Lung (tissue), 12 donors: ENCODE results near the gene SPDYE1. TPM values are rescaled to one million over a fixed set of nuclear protein-coding genes. Genes with fewer than 3 reads are reported as not detected.
"Not testable (repeated sequence)": the region's sequence is repeated elsewhere in the genome, so short reads cannot be mapped to it uniquely, and the experiment has no call there.

ENCODE experiments used
- ATAC-seq: fragments of 200-7000 bp; cut with Tn5 transposase; one replicate; pipeline ENCODE4 v1.9.1; 2020; ENCODE audit warnings: moderate number of reproducible peaks; ENCODE audit not compliant: insufficient read depth, low FRiP score
- DNase-seq, 3 donors: peaks; one replicate each; pipeline ENCODE4 v3.0.0-alpha.2; 2013 to 2017
- H3K27ac ChIP-seq, 2 donors: one replicate each; pipeline ENCODE4 v1.5.1; 2013; ENCODE audit warnings: mild to moderate bottlenecking in 2 of 2, moderate library complexity in 2 of 2, control low read depth in 1 of 2, inconsistent platforms in 1 of 2, low read depth in 1 of 2, low read length in 1 of 2
- H3K27me3 ChIP-seq, 3 donors: one replicate each; pipeline ENCODE4 v1.5.1; 2013; ENCODE audit warnings: low read length in 2 of 3; ENCODE audit not compliant: control insufficient read depth in 3 of 3, insufficient read depth in 3 of 3
- H3K36me3 ChIP-seq, 4 donors: one replicate each; pipeline ENCODE4 v1.5.1; 2013; ENCODE audit warnings: low read length in 4 of 4, mild to moderate bottlenecking in 1 of 4, moderate library complexity in 1 of 4; ENCODE audit not compliant: control insufficient read depth in 4 of 4, insufficient read depth in 4 of 4
- H3K4me1 ChIP-seq, 5 donors: one replicate each; pipeline ENCODE4 v1.5.1; 2013; ENCODE audit warnings: low read length in 5 of 5, mild to moderate bottlenecking in 2 of 5, moderate library complexity in 1 of 5; ENCODE audit not compliant: control insufficient read depth in 5 of 5, insufficient read depth in 5 of 5
- H3K4me3 ChIP-seq: one replicate; pipeline ENCODE4 v1.5.1; 2013; ENCODE audit warnings: mild to moderate bottlenecking, control low read depth, moderate library complexity
- H3K9ac ChIP-seq, 2 donors: one replicate each; pipeline ENCODE4 v1.5.1; 2013; ENCODE audit warnings: low read length in 2 of 2, control low read depth in 1 of 2; ENCODE audit not compliant: insufficient read depth in 1 of 2
- H3K9me3 ChIP-seq, 4 donors: one replicate each; pipeline ENCODE4 v1.5.1; 2013; ENCODE audit warnings: low read length in 3 of 4, mild to moderate bottlenecking in 1 of 4, moderate library complexity in 1 of 4; ENCODE audit not compliant: control insufficient read depth in 4 of 4, insufficient read depth in 3 of 4
- CTCF ChIP-seq: IDR thresholded peaks from 2 replicates; pipeline ENCODE4 v1.5.1; 2012; ENCODE audit warnings: mild to moderate bottlenecking; ENCODE audit errors: control extremely low read depth, extremely low read depth
- WGBS, 2 donors: extraction: QIAGEN DNeasy Blood & Tissue Kit; methylation state at CpG; one replicate each; pipeline ENCODE4 v1.1.7; 2013; 5-methylcytosine and 5-hydroxymethylcytosine counted together
- polyA plus RNA-seq, 2 donors: library from polyadenylated mRNA; stranded (reverse); fragments of 200-250 nt; gene quantifications; one replicate each; pipeline ENCODE4 v1.2.1, GENCODE V29; 2013
- total RNA-seq, 2 donors: library from RNA; depleted of rRNA in 1 of 2; stranded (reverse); fragments of >200 nt in 1 of 2; gene quantifications; one replicate each; pipeline ENCODE4 v1.2.1, GENCODE V29; 2014 to 2021
- donor health status: control.
- donor health status: control.
- donor health status: Bipolar disorder and iron deficiency.
- donor health status: healthy.
- donor health status: DM: yes; HTN: yes; CAD: no.

SPDYE1 gene
- total and polyA plus RNA-seq, 4 donors = 0.09 TPM; not detected in 3

DNA sequence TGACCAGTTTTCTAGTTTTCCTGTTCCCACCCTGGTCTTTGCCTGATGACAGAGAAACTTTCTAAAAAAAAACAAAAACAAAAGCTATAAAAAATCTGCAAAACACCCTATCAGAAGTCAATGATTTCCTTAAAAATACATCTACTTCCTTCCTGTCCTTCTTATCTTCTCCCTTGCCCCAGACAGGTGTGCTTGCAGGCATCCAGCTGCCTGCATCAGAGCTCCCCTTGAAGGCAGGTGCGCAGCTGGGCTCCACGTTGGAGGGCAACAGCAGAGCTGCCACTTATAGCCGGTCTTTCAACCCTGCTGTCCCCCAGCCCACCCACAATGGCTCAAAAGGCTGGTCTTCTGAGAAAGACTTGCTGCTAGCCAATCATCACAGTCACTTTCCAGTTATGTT, 41.7 kb upstream of the SPDYE1 start:
- no peak for TF ChIP-seq CTCF
- H3K4me3 ChIP-seq = no peak overlapping the region
- no peak for ATAC-seq
- H3K9me3 ChIP-seq = peaks cover 0 to 2% (median 0%) of the 10 kb centered on the region in 4 donors
- no peak overlapping the region for H3K27ac ChIP-seq
- 70 to 76% methylated on average over 3 of the region's 3 CpGs for WGBS, 2 donors
- H3K4me1 ChIP-seq = no peaks in the 10 kb centered on the region
- DNase-seq = no peak
- H3K27me3 ChIP-seq = no peaks in the 10 kb centered on the region
- H3K9ac ChIP-seq = no peak overlapping the region
- H3K36me3 ChIP-seq = peaks cover 10 to 22% (median 16%) of the 10 kb centered on the region in 4 donors

DNA sequence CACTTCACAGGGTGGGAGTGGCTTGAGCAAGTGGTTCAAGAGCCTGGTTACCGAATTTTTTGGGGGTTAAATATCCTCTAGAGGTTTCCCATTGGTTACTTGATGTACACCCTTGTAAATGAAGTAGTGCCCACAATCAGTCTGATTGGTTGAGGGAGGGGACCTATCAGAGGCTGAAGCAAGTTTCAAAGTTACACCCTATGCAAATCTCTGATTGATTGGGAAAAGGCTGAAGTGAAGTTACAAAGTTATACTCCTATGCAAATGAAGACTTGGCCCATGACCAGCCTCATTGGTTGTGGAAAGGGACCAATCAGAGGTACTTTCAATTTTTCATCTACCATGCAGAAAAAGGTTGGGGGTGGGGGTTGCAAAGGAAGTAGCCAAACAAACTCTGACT, 36.8 kb upstream of the SPDYE1 start:
- no peak for DNase-seq
- ATAC-seq = no peak
- Histone ChIP-seq H3K4me3 (no peak overlapping the region), H3K9ac (no peak overlapping the region), H3K27me3 (no peaks in the 10 kb centered on the region), H3K4me1 (no peaks in the 10 kb centered on the region), H3K9me3 (no peaks in the 10 kb centered on the region), H3K27ac (no peak overlapping the region), H3K36me3 (peaks cover 0 to 5% (median 0%) of the 10 kb centered on the region in 4 donors)
- 31 to 38% methylated on average over 1 of the region's 1 CpG for WGBS, 2 donors
- no peak for TF ChIP-seq CTCF

DNA sequence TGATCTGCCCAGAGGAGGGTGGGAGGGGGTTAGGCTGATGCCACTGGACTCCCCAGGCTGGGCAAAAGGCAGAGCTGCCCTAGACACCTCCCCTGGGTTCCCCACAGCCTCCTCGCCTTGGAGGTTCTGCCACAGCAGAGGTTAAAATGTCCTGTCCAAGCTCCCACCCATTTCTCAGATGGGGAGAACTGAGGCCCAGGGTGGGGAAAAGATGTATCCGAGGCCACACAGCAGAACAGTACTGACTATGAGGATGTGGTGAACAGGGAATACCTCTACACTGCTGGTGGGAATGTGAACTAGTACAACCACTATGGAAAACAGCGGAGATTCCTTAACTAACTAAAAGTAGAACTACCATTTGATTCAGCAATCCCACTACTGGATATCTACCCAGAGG, 31.3 kb upstream of the SPDYE1 start:
- not testable (repeated sequence) for H3K4me3 ChIP-seq, H3K27me3 ChIP-seq, H3K9ac ChIP-seq, H3K36me3 ChIP-seq, H3K4me1 ChIP-seq, H3K27ac ChIP-seq, ATAC-seq, H3K9me3 ChIP-seq, DNase-seq
- 100% methylated on average over 2 to 3 of the region's 3 CpGs for WGBS, 2 donors

DNA sequence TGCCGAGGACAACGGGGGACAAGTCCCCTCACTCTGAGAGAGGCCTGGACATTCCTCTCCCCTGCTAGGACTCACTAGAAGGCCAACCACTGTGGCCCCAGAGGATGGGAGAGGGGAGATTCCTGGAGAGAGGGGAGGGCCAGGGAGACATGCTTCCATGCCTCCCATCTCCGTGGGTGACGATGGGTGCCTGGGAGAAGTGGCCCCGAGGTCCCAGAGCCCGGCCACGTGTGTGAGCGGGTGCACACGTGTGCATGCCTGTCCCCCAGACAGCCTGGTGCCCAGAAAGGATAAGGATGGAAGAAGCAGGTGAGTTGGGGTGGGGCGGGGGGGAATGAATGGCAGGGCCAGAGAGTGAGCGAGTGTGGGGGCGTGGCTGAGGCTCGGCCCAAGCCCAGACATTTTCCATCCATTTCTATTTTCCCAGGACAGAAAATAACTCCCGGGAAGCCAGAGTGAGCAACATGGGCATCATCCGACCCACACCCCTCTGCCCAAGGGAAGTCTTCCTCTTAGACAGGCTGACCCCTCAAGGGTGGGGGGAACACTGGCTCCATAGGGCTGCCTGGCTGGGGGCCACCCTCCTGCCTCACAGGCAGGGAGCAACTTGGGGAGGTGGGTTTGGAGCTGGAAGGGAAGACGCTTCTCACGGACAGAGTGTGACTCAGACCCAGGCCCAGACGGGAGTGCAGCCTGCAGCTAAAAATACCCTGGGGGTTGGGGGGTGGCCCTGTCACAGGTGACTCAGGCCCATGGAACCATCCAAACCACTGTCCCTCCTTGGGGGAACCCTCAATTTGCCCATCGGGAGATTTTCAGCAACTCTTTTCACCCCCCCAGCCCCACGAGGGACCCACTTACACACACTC, 29.3 kb upstream of the SPDYE1 start:
- not testable (repeated sequence) for H3K9me3 ChIP-seq, ATAC-seq, H3K4me1 ChIP-seq, H3K9ac ChIP-seq, H3K36me3 ChIP-seq, H3K27ac ChIP-seq, DNase-seq, H3K4me3 ChIP-seq, H3K27me3 ChIP-seq
- 87 to 89% methylated on average over 7 to 17 of the region's 20 CpGs for WGBS, 2 donors

GRCh38 chr7:43969586-43969985, 28.1 kb upstream of the SPDYE1 start:
- H3K4me3 ChIP-seq, H3K9ac ChIP-seq, H3K9me3 ChIP-seq, H3K4me1 ChIP-seq, H3K27ac ChIP-seq, DNase-seq, H3K27me3 ChIP-seq, ATAC-seq, H3K36me3 ChIP-seq: not testable (repeated sequence)
- WGBS, 2 donors = 97% methylated on average over 9 to 11 of the region's 11 CpGs

DNA sequence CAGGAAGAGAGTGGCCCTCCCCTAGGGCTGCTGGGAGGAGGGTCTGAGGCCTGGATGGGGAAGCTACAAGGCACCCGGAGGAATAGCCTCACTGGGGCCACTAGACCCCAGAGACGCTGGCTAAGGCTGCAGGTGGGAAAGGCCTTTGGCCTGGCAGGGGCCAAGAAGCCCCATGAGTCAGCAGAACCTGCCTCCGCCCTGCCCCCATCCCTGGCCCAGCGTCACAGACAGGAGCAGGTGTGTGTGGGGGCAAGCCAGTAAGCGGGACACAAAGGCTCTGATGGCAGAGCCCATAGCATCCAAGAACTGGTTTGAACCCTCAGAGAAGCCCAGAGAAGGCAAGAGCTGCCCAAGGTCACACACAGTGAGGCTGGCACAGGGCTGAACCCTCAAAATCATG, 27.0 kb upstream of the SPDYE1 start:
- not testable (repeated sequence) for H3K27ac ChIP-seq, H3K9ac ChIP-seq, H3K36me3 ChIP-seq, H3K27me3 ChIP-seq, ATAC-seq, H3K9me3 ChIP-seq, DNase-seq, H3K4me3 ChIP-seq, H3K4me1 ChIP-seq
- 85 to 89% methylated on average over 3 of the region's 5 CpGs for WGBS, 2 donors
